Activated CD4-positive, CD25-positive, alpha-beta regulatory T cell treated with anti-CD3 and anti-CD28 coated beads, Interleukin-2, amount 50 U/mL, for 16 hours (primary cell): ENCODE measurements around the gene ZNF19.

Experiments
- DNase-seq: peaks from one replicate; pipeline ENCODE4 v3.0.0-alpha.2; 2020; ENCODE audit warnings: low read depth, low spot score

Gene ZNF19

DNA sequence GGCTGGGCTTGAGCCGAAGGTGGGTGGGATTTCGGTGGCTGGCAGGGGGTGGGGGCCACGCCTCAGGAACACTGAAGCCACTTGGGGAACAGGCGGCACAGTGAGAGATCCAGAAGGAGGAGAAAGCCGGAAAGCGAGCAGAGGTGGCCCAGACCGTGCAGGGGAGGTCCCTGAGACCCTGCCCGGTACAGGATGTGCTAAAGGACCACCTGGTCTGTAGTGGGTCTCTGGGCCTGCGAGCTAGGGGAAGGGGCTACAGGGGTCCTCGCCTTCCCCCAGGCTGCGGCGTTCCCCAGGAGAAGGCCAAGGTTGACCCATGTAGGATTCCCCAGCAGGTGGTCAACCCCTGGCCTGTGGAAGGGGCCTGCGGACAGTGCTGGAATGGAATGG, 47.1 kb downstream of the ZNF19 start, which contains the start of gene TLE7:
Gene TLE7, minus strand, starts transcription at position 4 of the 390 bp plus-strand sequence. CDS start 8,730 bp downstream, outside the sequence.
- DNase-seq, result no peak

DNA sequence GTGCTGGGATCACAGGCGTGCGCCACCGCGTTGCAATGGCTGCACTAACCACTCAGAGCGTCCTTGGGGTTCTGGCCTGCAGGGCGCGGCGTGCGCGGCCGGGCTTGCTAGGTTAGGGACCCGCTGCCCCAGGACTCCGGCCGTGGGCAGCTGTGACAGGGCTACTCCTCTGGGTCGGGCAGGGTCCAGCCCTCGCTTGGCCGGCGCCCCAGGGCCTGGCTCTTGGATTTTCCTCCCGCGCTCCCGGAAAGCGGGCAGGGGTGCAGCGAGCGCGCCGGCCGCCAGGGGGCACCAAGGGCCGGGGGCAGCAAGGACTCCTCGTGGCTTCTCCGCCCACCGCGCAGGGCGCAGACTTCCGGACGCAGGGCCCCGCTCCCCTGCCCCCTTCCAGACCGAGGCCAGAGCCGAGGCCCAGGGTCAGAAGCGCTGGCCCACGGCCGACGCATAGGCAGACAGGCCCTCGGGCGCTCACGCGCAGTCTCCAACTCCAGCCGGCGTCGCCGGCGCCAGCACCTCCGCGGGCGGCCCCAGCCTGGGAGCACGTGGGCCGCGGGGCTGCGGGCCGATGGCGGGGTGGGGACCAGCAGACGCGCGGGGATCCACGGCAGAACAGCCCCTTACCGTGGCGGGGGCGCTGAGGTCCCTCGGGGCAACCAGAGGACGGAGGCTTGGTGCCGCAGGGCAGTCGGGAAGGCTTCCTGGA, 47.6 kb downstream of the ZNF19 start:
- DNase-seq, result no peak

DNA sequence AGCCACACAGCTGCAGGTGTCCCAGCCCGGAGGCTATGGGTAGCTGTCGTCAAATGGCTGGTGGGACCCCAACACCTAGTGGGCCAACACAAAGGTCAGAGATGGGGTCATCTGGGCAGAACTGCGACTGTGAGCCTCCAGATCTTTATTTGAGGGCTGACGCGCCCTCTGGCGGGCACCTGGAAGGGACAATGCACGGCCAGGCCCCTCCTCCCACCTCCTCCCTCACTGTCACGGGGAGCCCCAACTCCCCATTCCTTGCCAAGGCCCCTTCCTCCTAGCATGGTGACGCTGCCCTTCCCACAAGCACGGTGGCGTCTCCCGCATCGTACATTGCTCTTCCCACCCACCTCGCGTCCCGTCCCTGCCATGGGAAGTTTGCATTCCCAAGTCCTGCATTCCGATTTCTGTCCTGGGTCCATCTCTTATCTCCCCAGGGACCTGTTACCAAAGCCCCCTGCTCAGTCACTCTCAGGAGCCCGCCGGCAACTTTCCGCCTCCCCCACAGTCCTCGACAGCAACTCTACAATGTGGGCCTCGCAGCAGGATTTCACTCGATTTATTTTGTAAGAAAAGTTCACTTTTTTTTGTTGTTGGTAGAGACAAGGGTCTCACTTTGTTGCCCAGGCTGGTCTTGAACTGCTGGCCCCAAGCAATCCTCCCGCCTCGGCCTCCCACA, 48.3 kb downstream of the ZNF19 start:
- DNase-seq, result no peak

DNA sequence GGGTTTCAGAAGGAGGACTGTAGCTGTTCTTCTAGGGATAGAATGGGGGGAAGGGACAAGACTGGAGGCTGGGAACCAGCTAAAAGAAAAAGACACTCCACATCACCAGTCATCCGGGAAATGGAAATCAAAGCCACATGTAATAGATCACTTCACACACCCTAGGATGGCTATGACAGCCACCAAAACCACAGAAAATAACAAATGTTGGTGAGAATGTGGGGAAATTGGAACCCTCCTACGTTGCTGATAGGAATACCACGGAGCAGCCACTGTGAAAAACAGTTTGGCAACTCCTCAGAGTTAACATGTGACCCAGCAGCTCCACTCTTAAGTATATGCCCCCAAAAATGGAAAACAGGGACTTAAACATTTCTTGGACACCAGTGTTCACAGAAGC, 49.6 kb downstream of the ZNF19 start:
- DNase-seq, result no peak

DNA sequence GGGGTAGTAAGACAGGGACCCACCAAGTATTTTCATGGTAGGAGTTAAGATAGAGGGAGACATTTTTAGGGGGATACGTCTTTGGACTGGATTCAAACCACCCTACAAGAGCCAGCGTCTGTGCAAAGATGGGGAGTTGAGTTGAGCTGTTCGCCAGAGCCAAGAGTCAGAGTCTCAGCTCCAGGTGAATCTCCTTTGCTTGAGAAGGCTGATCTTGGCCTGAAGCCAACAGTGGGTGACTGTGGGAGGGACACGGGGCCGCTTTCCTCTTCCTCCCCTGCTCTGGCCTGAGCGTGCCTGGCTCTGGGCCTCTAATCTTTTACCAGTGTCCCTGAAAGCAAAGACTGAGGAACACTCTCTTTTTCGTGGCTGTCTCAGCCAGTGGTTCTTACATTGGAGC, 52.7 kb downstream of the ZNF19 start:
- DNase-seq, result no peak

DNA sequence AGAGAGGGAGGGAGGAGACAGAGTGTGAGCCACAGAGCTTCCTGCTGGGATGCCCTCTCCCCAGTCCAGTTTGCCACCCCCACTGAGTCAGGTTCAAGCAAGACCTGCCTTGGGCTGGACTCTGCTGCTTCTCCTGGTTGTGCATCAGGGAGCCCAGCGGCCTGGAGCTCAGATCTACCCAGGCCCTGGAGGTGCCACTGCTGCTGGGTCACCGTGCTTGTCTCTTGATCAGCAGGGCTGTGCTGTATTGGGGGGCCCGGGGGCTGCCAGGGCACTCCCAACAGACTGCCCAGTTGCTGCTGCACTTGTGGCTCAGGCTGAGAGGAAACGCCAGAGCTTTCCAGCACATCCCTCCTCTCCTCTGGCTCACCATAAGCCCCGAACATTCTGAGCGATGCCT, 56.2 kb downstream of the ZNF19 start:
- no peak for DNase-seq

DNA sequence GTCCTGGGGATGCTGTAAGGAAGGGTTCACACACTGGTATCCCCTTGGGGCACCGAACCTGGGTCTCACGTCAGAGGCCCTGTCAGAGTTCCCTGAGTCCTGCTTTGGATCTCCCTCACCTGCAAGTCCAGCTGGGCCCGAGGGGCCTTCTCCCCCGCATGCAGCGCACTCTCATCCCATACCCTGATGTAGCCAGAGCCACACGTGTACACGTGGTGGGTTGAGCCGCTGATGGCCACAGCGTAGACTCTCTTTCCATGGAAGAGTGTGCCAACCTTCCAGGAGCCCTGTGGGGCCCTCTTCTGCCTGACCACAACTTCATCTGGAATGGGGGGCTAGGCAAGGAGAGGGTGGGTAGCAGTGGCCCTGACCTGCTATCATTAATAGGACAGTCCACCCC, 57.1 kb downstream of the ZNF19 start:
- DNase-seq, result no peak

DNA sequence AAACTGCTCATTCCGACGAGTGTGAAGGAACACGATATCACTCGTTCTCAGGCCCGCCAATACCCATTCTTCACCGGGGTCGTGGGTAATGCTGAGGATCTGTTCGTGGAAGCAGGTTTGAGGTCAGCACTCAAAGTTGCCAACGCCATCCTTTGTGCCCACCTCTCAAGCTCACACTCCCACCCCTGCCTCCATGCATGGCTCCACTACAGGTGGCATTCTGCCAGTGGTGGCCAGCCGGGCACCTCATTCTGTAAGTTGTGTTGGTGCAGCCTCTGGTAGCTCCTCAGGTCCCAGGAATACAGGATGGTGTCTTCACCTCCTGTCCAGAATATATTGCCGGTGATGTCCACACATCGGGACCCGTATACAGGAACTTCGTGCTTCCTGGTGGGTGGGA, 57.9 kb downstream of the ZNF19 start:
- DNase-seq, result no peak

DNA sequence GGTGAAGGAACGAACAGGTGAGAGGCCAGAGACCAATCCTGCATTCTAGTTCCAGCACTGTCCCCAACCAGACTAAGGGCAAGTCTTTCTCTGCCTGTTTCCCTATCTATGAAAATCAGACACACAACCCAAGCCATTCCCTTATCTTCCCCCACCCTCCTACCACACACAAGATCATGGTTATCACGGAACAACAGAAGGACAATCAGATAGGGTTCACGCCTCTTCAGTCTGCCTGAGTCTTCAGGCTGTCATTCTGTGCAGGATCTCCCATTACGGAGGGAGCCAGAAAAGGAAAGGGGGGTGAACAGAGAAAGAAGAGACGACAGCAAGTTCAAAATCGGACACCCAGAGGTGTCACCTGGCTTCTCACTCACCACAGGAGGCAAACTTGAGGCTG, 58.4 kb downstream of the ZNF19 start:
- no peak for DNase-seq

DNA sequence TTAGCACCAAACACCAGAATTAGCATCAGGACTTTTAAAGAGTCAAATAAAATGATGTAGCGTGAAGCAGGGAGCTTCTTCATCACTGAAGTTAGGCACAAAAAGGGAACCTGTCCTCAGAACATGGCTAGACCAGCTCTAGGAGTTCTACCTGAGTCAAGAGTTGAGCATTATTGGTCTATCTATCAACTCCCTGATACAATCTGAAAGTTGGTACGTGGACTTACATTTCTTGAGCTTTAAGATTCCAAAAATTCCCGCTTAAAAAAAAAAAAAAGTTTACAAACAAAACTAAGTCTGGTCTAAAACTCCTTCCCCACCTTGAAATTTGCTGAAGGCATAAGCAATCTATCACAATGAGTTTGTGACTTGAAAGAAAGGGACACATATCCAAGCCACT, 59.5 kb downstream of the ZNF19 start:
- no peak for DNase-seq

DNA sequence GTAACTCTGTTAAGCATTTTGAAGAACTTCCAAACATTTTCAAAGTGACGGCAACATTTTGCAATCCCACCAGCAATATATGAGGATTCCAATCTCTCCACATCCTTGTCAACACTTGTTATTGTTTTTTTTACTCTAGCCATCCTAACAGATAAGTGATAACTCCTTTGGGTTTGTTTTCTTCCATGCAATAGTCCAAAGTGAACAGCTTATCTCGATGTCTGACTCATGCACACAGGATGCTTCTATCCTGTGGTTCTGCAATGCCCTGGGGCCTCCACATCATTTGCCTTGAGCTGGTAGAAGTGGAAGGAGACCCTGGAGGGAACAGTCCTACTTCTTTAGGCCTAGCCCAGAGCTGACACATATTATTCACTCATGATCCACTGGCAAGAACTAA, 60.2 kb downstream of the ZNF19 start:
- no peak for DNase-seq

DNA sequence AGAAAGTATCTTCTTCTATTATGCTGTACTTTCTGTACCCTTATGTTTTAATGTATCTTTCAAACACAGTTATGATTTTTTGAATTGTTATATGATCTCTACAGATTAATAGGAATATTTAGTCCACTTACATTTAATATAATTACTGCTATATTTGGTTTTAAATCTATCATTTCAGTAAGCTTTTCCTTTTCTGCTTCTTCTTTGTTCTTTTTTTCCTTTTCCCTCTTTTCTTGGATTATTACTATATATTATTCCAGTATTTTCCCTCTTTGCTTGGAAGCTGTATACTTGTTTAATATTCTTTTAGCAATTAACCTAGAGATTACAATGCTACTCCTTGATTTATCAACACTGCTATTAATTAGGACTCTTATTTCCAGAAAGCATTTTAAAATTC, 60.7 kb downstream of the ZNF19 start:
- DNase-seq, result no peak

DNA sequence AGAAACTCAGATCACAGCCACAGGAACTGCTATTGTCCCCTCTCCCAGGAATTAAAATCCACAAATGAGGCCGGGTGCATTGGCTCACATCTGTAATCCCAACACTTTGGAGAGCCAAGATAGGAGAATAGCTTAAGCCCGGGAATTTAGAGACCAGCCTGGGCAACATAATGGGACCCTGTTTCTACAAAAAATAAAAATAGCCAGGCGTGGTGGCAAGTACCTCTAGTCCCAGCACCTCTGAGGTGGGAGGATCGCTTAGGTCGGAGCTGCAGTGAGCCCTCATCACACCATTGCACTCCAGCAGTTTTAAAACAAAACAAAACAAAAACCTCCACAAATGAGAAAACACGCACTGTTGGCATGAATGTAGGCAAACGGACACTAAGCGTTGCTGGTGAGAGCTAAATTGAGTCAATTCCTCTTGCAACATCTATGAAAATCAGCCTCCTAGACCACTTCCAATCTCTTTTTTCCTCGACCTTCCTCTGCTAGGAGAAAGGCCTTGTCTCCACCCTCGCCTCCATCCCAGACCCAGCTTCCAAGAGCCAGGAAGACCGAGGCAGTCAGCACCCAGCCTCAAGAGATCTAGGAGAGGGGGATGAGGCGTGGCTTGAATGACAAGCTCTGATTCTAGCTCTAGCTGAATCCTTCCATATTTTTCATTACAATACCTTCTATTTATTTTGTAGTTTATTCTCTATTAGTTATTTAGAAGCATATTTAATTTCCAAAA, 62.1 kb downstream of the ZNF19 start:
- DNase-seq, result no peak

DNA sequence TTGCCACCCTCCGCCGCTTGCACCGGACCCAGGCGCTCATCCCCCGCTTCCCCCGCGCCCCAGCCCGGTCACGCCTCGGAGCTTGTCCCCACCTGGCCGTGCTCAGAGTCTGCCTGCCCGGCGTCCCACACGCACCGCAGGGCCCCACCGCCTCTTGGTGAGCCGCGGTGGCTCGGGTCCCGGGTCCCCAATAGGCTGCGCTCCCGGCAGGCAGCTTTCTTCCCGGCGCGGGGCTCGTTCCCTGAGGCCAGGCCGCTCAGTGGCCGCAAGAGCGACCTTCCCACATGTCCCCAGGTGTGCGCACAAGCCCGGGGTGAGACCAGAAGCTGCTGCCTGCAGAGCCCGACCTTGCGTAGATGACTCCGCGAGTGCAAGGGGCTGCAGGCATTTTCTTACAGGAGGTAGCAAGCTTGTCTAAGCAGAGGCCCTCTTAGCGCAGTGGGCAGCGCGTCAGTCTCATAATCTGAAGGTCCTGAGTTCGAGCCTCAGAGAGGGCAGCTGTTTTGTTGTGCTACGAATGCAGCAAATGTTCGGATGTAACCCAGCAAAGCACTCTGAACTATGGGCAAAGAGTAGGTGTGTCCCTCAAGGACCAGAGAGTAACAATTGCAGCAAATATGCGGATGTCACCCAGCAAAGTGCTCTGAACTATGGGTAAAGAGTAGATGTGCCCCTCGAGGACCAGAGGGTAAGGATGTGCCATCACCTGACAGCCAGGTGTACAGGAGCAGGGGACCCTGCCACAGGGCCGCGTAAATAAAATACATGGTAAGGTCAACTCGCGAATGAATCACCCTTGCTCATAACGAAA, 62.9 kb downstream of the ZNF19 start:
- DNase-seq, result no peak

DNA sequence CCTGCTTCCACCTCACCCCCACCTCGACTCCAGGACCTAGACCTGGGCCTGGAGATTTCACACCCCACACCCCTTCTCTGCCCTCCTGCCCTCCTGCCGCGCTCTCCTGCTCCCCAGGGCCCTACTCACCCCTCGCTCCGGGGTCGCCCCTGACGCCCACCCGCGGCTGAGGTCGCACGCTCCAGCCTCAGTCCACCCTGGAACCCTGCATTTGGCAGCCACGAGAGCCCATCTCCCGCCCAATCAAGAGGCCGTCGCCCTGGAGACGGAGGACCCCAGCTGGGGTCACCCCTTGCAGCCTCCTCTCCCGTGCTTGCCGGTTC, 63.4 kb downstream of the ZNF19 start:
- no peak for DNase-seq

DNA sequence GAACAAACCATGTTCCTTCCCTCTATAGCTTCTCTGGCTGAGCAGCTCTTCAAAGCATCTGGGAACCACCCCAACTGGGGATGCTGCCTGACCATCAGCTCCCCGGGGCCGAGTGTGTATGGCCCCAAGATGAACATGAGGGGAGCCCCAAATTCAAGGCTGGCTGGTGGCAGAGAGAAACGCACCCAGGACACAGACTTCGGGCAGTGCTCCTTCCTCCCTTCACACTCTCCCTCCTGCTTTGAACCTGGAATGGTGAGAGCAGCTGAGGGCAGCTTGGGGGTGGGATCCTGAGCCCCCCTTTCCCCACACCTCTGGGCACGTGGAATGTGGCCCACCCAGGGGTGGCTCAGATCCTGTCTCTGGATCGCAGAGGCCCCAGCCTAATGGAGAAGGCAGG, 64.5 kb downstream of the ZNF19 start:
- no peak for DNase-seq

DNA sequence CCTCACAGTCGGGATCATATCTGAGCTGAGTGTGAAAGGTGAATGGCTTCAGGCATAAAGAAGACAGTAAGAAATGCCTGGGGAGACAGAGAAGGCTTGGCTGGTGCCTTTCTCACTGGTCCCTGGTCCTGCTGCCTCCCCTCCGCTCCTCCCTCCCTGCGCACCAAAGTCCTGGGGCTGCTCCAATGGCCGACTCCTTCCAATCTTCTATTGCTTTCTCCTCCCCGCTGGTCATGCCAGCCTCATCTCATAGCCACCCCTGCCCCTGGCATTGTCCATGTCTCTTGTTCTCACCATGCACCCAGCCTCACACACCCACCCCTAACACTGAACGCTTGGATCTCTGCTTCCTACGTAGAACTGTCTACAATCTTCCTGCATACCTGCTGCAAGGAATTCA, 65.3 kb downstream of the ZNF19 start:
- DNase-seq, result no peak
